GF-D8 (cell line): ENCODE results near the gene SLC44A3.
A peak's percentile ranks its signal among the peaks of the same experiment; 100 is the strongest.
"Not testable (repeated sequence)": the region's sequence is repeated elsewhere in the genome, so short reads cannot be mapped to it uniquely, and the experiment has no call there.

Experiments used
- DNase-seq: peaks from one replicate; lab custom pipeline; 2025; lab: John Stamatoyannopoulos, UW

Gene SLC44A3

DNA sequence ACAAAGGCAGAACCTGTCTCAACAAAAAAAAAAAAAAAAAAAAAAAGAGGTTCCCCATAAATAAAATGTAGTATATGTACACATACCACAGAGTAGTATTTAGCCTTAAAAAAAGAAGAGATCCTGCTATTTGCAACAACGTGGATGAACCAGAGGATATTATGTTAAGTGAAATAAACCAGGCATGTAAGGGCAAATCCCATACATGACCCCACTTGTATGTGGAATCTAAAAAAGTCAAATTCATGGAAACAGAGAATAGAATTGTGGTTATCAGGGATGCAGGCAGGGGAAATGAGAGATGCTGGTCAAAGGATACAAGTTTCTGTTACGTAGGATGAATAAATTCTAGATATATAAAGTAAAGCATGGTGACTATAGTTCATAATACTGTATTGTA, 16.7 kb downstream of the SLC44A3 start:
- DNase-seq: no peak

- DNase-seq: not testable (repeated sequence)
These were observed 20.2 kb downstream of the SLC44A3 start for GRCh38 chr1:94840381-94840780.

- DNase-seq: no peak
These were observed 20.7 kb downstream of the SLC44A3 start for GRCh38 chr1:94840808-94841207.

GRCh38 chr1:94843430-94843829, 23.3 kb downstream of the SLC44A3 start:
- no peak for DNase-seq

DNA sequence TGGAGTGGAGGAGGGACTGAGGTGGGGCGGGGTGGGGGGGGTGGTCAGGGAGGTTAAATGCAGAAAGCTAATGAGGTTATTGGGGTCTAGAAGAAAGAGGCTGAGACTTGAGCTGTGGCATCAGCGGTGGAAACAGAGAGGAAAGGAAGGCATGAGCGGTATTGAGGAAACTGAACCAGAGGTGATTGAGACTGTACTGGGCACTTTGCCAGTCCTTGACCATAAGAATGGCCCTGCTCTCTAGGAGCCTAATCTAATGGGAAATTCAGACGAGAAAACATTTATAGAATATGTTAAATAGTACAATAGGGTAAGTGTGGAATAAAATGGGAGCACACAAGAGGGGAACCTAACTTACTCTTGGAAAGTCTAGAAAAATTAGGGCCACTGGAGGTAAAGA, 23.7 kb downstream of the SLC44A3 start:
- no peak for DNase-seq

DNA sequence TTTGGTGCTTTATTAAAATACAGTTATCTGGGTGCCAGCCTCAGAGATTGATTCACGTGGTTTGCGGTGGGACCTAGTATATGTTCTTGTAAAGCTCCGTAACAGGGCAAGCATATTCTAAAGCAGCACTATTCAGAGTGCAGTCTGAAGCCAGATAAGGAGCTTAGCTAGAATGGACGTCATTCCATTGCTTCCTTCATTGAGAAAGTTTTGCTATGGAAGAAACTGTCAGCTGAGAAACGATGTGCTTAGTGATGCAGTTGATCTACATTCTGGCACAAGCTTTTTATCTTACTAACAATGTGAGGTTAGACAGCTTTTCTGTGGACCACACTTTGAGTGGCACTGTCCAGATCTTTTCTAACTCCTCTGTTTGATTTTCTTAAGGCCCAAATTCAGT, 26.2 kb downstream of the SLC44A3 start:
- DNase-seq: no peak

DNA sequence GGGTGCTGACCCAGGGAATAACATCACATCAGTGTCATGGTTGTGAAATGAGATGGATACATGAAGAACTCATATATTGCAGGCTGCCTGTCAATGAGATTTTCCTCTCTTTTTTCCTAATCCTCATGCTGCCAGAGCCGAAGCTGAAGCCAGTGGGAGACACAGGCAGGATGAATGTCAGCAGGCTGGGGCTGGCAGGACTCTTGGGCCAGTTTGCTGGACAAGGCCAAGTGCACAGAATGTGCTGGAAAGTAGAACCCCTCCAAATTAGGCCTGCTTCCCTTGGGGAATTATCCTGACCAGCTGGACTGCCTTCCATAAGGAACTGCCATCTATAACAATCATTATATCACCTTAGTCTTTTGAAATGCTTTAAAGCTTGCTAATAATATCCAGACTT, 31.4 kb downstream of the SLC44A3 start:
- DNase-seq: no peak

GRCh38 chr1:94852788-94853187, 32.6 kb downstream of the SLC44A3 start:
- no peak for DNase-seq

GRCh38 chr1:94854458-94855306, 34.5 kb downstream of the SLC44A3 start:
- peak; percentile 25 for DNase-seq

GRCh38 chr1:94855307-94855700, 35.1 kb downstream of the SLC44A3 start:
- DNase-seq: no peak

- no peak for DNase-seq
These were observed 35.8 kb downstream of the SLC44A3 start for GRCh38 chr1:94856004-94856403.

- no peak for DNase-seq
These were observed 36.7 kb downstream of the SLC44A3 start for GRCh38 chr1:94856868-94857267.

- DNase-seq: no peak
These were observed 38.1 kb downstream of the SLC44A3 start for GRCh38 chr1:94858276-94858675.

DNA sequence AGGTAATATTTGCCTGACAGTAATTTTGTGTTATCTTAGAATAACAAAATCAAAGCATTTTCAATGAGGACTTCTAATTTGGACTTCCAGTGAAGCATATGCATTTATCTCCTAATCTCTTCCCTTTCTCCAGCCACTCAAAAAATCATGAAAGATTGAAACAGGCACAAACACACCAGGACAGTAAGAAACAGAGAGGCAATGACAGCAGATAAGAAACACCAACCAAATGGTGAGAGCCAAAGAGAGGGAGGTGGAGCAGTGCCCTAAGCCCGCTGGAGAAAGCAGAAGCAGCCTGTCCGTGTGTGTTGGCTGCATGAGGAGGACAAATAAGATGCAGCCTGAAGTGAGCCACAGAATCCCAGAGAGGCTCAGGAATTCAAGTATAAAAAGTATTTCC, 39.0 kb downstream of the SLC44A3 start:
- DNase-seq: no peak

- DNase-seq: no peak
These were observed 42.6 kb downstream of the SLC44A3 start for GRCh38 chr1:94862718-94863117.

- DNase-seq: no peak
These were observed 43.2 kb downstream of the SLC44A3 start for GRCh38 chr1:94863297-94863911.

DNA sequence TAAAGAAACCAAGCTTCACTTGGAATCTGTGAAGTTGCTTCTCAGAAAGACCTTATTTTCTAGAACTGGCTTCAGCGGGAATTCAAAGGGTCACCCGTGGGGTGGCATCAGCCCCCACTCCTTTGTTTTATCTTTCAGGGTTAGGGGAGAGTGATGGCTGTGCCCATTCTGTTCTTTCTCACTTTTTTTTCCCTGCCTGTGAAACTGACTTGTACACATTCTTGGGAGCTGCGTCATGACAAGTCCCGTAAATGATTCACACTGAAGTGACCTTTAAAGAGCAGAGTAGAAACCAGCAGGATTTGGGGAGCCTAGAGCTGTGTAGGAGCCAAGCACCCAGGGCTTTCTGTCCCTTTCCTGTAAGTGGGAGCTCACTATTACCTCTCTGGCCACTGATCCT, 43.8 kb downstream of the SLC44A3 start:
- DNase-seq: no peak

DNA sequence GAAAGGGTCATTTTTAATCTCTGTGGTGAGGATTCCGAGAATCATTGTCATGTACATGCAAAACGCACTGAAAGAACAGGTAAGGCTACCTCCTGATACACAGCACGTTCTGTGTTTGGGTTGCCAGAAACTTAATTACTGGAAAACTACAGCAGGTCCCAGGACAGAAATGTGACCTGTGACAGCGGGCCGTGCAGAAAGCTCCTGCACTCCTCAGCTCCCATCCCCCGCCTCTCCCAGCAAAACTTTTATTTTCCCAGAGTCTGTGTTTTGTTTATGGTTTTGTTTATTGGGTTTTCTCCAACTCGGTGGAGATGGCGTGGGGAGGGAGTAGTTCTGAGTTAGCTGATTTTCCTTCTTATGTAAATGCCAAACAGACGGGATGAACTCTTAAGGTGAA, 44.7 kb downstream of the SLC44A3 start:
- DNase-seq: no peak

DNA sequence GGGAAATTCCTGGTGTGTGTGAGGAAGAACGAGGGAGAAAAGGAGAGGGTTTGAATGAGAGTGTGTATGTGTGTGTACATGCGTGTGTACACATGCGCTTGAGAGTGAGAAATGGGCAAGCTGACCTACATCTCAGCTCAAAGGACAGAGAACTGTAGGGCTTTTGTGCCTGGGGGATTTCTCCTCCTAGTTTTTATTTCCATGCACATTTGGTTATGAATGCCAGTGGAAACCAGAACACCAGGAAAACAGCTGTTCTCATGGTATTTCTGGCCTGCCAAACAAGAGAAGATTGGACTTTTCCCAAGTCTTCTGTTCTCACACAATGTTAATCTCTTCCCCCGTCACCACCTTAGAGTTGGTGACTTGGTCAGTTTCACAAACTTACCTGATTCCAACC, 45.2 kb downstream of the SLC44A3 start:
- DNase-seq: no peak

GRCh38 chr1:94866164-94866807, 46.1 kb downstream of the SLC44A3 start:
- DNase-seq: no peak

GRCh38 chr1:94871031-94871430, 50.9 kb downstream of the SLC44A3 start:
- no peak for DNase-seq

DNA sequence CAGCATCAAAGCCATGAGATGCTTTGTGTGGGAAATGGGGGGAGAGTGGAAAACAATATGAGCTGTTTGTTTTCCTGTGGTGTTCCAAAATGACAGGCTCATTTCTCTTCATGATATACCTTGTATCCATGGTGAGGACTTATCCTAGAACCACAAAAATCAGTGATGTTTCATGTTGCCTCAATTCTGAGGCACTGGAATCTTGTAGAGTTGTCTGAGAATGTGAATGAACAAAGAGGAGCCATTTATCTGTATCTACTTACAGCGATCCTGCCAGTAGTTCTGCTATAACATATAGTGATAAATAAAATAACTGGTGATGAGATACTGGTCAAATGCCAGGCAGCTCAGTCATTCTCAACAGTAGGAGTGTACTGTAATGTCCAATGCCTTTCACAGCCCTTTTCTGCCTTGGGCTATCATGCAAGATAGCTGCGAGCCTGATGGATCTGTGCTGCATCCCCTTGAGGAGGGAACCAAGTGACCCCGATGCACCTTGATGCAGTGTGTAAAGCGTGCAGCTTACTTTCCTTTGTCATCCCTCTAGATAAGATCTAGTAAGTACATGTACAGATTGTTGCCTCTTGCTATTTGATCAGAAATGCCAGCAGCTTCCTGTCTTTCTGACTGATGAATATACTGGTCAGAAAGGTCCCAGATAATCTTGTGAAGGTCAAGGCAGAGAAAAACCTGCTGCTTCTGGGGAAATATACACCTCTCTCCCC, 52.8 kb downstream of the SLC44A3 start:
- DNase-seq: no peak
